ENCODE measurements around the gene LPIN1. TPM values are rescaled to one million over a fixed set of nuclear protein-coding genes. Genes with fewer than 3 reads are reported as not detected.
A peak's percentile ranks its signal among the peaks of the same experiment; 100 is the strongest.

The LPIN1 gene
- total RNA-seq, 1 donor from 2014 or later, result 23.4 TPM

DNA sequence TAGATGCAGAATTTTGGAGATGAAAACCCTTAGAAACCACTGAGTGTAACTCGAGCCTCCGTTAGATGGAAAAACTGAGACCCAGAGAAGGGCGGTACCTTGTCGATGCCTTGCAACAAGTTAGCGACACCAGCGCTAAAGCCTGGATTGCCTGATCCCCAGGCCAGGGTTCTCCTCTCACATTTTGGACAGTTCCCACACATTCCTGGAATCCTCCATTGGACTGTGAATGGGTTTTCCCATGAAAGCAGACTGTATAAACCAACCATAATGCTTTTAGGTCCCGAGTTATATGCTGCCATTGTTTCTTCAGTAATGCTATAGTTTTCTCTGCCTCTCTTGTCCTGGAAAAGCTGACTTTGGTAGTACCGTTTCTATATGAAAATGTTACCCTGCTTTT lies 37.1 kb upstream of the LPIN1 start:
- TF ChIP-seq, protein P1, sequence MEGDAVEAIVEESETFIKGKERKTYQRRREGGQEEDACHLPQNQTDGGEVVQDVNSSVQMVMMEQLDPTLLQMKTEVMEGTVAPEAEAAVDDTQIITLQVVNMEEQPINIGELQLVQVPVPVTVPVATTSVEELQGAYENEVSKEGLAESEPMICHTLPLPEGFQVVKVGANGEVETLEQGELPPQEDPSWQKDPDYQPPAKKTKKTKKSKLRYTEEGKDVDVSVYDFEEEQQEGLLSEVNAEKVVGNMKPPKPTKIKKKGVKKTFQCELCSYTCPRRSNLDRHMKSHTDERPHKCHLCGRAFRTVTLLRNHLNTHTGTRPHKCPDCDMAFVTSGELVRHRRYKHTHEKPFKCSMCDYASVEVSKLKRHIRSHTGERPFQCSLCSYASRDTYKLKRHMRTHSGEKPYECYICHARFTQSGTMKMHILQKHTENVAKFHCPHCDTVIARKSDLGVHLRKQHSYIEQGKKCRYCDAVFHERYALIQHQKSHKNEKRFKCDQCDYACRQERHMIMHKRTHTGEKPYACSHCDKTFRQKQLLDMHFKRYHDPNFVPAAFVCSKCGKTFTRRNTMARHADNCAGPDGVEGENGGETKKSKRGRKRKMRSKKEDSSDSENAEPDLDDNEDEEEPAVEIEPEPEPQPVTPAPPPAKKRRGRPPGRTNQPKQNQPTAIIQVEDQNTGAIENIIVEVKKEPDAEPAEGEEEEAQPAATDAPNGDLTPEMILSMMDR (IDR thresholded peaks at IDR 0.05; ENCODE audit: insufficient read depth, low read depth, low read length), result no peak
- no peak for TF ChIP-seq EZH2 (IDR thresholded peaks at IDR 0.05; ENCODE audit: insufficient read depth, low read length)
- Mint-ChIP-seq H3K27me3 (ENCODE audit: low read depth, unreplicated experiment) (peaks cover 12% of the 10 kb centered on the region), H3K27ac (ENCODE audit: unreplicated experiment) (no peak overlapping the region), H3K9me3 (ENCODE audit: unreplicated experiment) (peaks cover 17% of the 10 kb centered on the region), H3K4me3 (ENCODE audit: unreplicated experiment) (no peak overlapping the region), H3K36me3 (ENCODE audit: low read depth, unreplicated experiment) (peaks cover 5% of the 10 kb centered on the region), H3K4me1 (ENCODE audit: low read depth, unreplicated experiment) (peaks cover 6% of the 10 kb centered on the region)
- no peak overlapping the region for H3K9ac ChIP-seq (ENCODE audit: low read length)
- H3K36me3 ChIP-seq (ENCODE audit: insufficient read depth, low read length), result no peaks in the 10 kb centered on the region
- H3K79me2 ChIP-seq (ENCODE audit: insufficient read depth, low read length), result no peaks in the 10 kb centered on the region
- DNase-seq (ENCODE audit: low read depth) (no peak), FAIRE-seq (no peak)
- no peaks in the 10 kb centered on the region for H3K9me3 ChIP-seq (ENCODE audit: insufficient read depth, low read depth, low read length)
- H4K20me1 ChIP-seq (ENCODE audit: insufficient read depth, low read length), result no peaks in the 10 kb centered on the region
- H3K4me1 ChIP-seq (ENCODE audit: insufficient read depth, low read length), result peaks cover 14% of the 10 kb centered on the region
- no peak overlapping the region for H2AFZ ChIP-seq (ENCODE audit: low read depth, low read length)
- no peak overlapping the region for H3K4me2 ChIP-seq (ENCODE audit: low read length)
- H3K27ac ChIP-seq (ENCODE audit: low read depth, low read length), result no peak overlapping the region
- H3K27me3 ChIP-seq (ENCODE audit: insufficient read depth, low read length), result no peaks in the 10 kb centered on the region
- no peak overlapping the region for H3K4me3 ChIP-seq (ENCODE audit: insufficient read depth, low read depth, low read length)

DNA sequence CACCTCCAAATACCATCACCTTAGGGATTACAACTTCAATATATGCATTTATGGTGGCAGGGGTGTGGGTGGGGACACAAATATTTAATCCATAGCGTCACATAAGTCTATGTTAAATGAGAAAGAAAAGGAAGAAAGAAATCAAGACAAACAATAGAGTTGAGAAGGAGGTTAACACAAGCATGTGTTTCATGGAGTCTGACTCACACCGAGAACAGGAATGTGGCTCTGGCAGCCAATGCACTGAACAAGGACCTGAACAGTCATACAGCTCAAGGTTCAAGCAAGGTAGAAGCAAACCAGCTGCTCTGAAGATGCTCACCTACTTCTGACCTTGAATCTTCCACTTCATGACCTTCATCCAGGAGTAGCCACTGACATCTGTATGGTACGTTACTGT lies 36.2 kb upstream of the LPIN1 start:
- H3K4me1 ChIP-seq (ENCODE audit: insufficient read depth, low read length), result peaks cover 14% of the 10 kb centered on the region
- Mint-ChIP-seq H3K27ac (ENCODE audit: unreplicated experiment) (no peak overlapping the region), H3K9me3 (ENCODE audit: unreplicated experiment) (peaks cover 16% of the 10 kb centered on the region), H3K36me3 (ENCODE audit: low read depth, unreplicated experiment) (peaks cover 5% of the 10 kb centered on the region), H3K4me3 (ENCODE audit: unreplicated experiment) (no peak overlapping the region), H3K4me1 (ENCODE audit: low read depth, unreplicated experiment) (peaks cover 6% of the 10 kb centered on the region), H3K27me3 (ENCODE audit: low read depth, unreplicated experiment) (peaks cover 18% of the 10 kb centered on the region)
- peak overlapping the region; percentile 11 for H3K27ac ChIP-seq (ENCODE audit: low read depth, low read length)
- H3K36me3 ChIP-seq (ENCODE audit: insufficient read depth, low read length), result no peaks in the 10 kb centered on the region
- H3K9ac ChIP-seq (ENCODE audit: low read length), result no peak overlapping the region
- no peaks in the 10 kb centered on the region for H4K20me1 ChIP-seq (ENCODE audit: insufficient read depth, low read length)
- no peaks in the 10 kb centered on the region for H3K79me2 ChIP-seq (ENCODE audit: insufficient read depth, low read length)
- TF ChIP-seq, protein P1 (IDR thresholded peaks at IDR 0.05; ENCODE audit: insufficient read depth, low read depth, low read length), result no peak
- no peak for TF ChIP-seq EZH2 (IDR thresholded peaks at IDR 0.05; ENCODE audit: insufficient read depth, low read length)
- FAIRE-seq (peak; percentile 50), DNase-seq (ENCODE audit: low read depth) (peak; percentile 92)
- no peaks in the 10 kb centered on the region for H3K9me3 ChIP-seq (ENCODE audit: insufficient read depth, low read depth, low read length)
- no peaks in the 10 kb centered on the region for H3K27me3 ChIP-seq (ENCODE audit: insufficient read depth, low read length)
- H2AFZ ChIP-seq (ENCODE audit: low read depth, low read length), result no peak overlapping the region
- no peak overlapping the region for H3K4me3 ChIP-seq (ENCODE audit: insufficient read depth, low read depth, low read length)
- peak overlapping the region; percentile 24 for H3K4me2 ChIP-seq (ENCODE audit: low read length)

DNA sequence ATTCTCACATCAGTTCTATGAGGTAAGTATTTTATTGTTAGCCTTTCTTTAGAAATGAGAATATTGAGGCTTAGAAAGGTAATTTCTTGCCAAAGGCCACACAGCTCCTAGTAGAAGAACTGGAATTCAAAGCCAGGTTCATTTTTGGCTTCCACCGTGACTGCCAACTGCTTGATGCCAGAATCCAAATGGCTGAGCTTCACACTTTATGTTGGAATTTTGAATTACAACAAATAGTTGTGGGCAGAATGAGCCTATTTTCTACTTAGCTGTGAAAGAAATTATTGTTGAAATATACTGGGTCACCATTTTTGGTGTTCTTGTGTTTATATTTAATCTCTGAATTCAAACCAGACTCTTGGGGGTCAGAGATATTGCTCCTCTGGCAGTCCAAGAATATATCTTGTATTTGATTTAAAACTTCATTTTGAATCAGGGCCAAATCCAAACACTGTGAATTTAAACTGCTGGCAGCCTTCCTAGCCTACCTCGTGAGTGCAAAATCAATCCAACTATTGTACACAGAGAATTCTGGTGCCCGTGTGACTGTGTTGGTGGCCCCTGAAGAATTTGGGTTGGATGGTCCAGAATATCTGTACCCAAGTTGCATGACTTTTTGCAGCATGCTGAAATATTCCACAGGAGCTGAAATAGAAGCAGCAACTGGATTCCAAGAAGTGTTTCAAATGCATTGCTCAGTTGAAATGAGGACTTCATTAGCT lies 35.6 kb upstream of the LPIN1 start:
- H3K4me2 ChIP-seq (ENCODE audit: low read length), result peak overlapping the region; percentile 24
- DNase-seq (ENCODE audit: low read depth) (peak; percentile 44), FAIRE-seq (no peak)
- H2AFZ ChIP-seq (ENCODE audit: low read depth, low read length), result no peak overlapping the region
- H3K9me3 ChIP-seq (ENCODE audit: insufficient read depth, low read depth, low read length), result no peaks in the 10 kb centered on the region
- H3K4me1 ChIP-seq (ENCODE audit: insufficient read depth, low read length), result peaks cover 14% of the 10 kb centered on the region
- peaks cover 6% of the 10 kb centered on the region for H3K4me1 Mint-ChIP-seq (ENCODE audit: low read depth, unreplicated experiment)
- H3K79me2 ChIP-seq (ENCODE audit: insufficient read depth, low read length), result no peaks in the 10 kb centered on the region
- H3K27ac Mint-ChIP-seq (ENCODE audit: unreplicated experiment), result no peak overlapping the region
- peaks cover 7% of the 10 kb centered on the region for H3K36me3 Mint-ChIP-seq (ENCODE audit: low read depth, unreplicated experiment)
- peaks cover 3% of the 10 kb centered on the region for H3K27me3 ChIP-seq (ENCODE audit: insufficient read depth, low read length)
- H3K4me3 Mint-ChIP-seq (ENCODE audit: unreplicated experiment), result no peak overlapping the region
- no peaks in the 10 kb centered on the region for H3K36me3 ChIP-seq (ENCODE audit: insufficient read depth, low read length)
- H3K9ac ChIP-seq (ENCODE audit: low read length), result no peak overlapping the region
- TF ChIP-seq, protein P1 (IDR thresholded peaks at IDR 0.05; ENCODE audit: insufficient read depth, low read depth, low read length), result no peak
- TF ChIP-seq EZH2 (IDR thresholded peaks at IDR 0.05; ENCODE audit: insufficient read depth, low read length), result no peak
- H3K27me3 Mint-ChIP-seq (ENCODE audit: low read depth, unreplicated experiment), result peaks cover 24% of the 10 kb centered on the region
- H3K27ac ChIP-seq (ENCODE audit: low read depth, low read length), result peak overlapping the region; percentile 11
- H4K20me1 ChIP-seq (ENCODE audit: insufficient read depth, low read length), result no peaks in the 10 kb centered on the region
- peaks cover 12% of the 10 kb centered on the region for H3K9me3 Mint-ChIP-seq (ENCODE audit: unreplicated experiment)
- H3K4me3 ChIP-seq (ENCODE audit: insufficient read depth, low read depth, low read length), result no peak overlapping the region
